ENCODE measurements around the gene SCUBE2. TPM values are rescaled to one million over a fixed set of nuclear protein-coding genes. Genes with fewer than 3 reads are reported as not detected.

The SCUBE2 gene
- total RNA-seq = 0.15 and 0.32 TPM in 2 replicates

GRCh38 chr11:9091044-9091922 lies at the start of gene SCUBE2:
Gene SCUBE2, minus strand, starts transcription at chr11:9091599. Its CDS starts 71 bp downstream, at chr11:9091528.

GRCh38 chr11:9003573-9004182 lies 87.7 kb downstream of the SCUBE2 start, which contains the start of gene NRIP3:
Gene NRIP3, minus strand, starts transcription at chr11:9004001. Its CDS starts 66 bp downstream, at chr11:9003935.

Other genes starting within 250 kb of the SCUBE2 start
- 30.9 and 35.4 TPM in 2 replicates for gene AKIP1, start 180.4 kb downstream of the SCUBE2 start, total RNA-seq
- gene C11orf16, start 158.7 kb downstream of the SCUBE2 start, total RNA-seq = not detected in 2 replicates
- not detected in 2 replicates for gene ASCL3, start 148.6 kb downstream of the SCUBE2 start, total RNA-seq
- gene TMEM9B, start 127.2 kb downstream of the SCUBE2 start, total RNA-seq = 29.9 and 42.2 TPM in 2 replicates
- 7.0 and 24.0 TPM in 2 replicates for gene NRIP3, start 87.6 kb downstream of the SCUBE2 start, total RNA-seq
- gene DENND5A, start 173.8 kb upstream of the SCUBE2 start, total RNA-seq = 117 and 124 TPM in 2 replicates
- gene TMEM41B, start 223.0 kb upstream of the SCUBE2 start, total RNA-seq = 37.2 and 59.8 TPM in 2 replicates